ENCODE data around the gene EPN3. TPM values are rescaled to one million over a fixed set of nuclear protein-coding genes. Genes with fewer than 3 reads are reported as not detected.

Gene EPN3
- total and polyA plus RNA-seq, 2 donors (not counting 1 experiment from before 2014, with no cell fraction given): not detected

DNA sequence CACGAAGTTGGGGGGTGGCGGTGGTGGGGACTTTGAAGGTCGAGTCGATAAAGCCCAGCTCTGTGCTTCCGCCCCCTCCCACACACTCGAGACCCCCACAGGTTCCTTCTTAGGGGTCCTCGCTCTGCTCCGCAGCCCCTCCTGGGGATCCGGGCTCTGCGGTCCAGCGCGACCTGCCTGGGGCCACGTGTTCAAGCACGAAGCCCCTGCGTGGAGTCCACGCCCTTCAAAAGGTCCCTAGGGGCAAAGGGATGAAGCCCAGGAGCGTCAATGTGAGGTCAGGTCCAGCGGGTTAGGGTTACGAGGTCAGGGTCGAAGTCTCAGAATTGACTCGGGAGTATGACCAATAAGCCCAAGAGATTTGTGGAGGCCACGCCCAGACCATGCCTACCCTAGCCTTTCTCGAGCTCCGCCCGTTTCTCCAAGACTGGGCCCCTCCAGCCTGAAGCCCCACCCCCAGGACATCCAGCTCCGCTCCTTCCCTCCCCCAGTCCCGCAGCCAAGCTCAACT is 27.2 kb downstream of the EPN3 start:
- Mint-ChIP-seq H3K27me3 (peaks cover 24% of the 10 kb centered on the region), H3K4me3 (peak overlapping the region; percentile 87), H3K27ac (no peak overlapping the region), H3K9me3 (ENCODE audit: insufficient read depth) (no peaks in the 10 kb centered on the region), H3K4me1 (peaks cover 26% of the 10 kb centered on the region)
- Histone ChIP-seq H3K9me3 (ENCODE audit: control extremely low read depth in 1 of 3, control insufficient read depth in 2 of 3, insufficient read depth in 1 of 3, low read length in 2 of 3) (peaks cover 0 to 27% (median 0%) of the 10 kb centered on the region in 3 donors), H3K79me2 (ENCODE audit: control insufficient read depth, insufficient read depth, low read length) (no peaks in the 10 kb centered on the region), H3K4me2 (replicated peaks; ENCODE audit: low read depth, low read length, poor library complexity, severe bottlenecking) (peak overlapping the region; percentile 99), H3K36me3 (replicated peaks in 1 of 2; ENCODE audit: control extremely low read depth in 1 of 2, control insufficient read depth in 1 of 2, extremely low read depth in 1 of 2, insufficient read depth in 2 of 2, low read length in 1 of 2) (no peaks in the 10 kb centered on the region), H3K27ac (ENCODE audit: low read length in 2 of 2) (no peak overlapping the region), H4K20me1 (ENCODE audit: control insufficient read depth, insufficient read depth, low read length, poor library complexity, severe bottlenecking) (peaks cover 8% of the 10 kb centered on the region), H3K9ac (ENCODE audit: low read length) (peak overlapping the region; percentile 71), H2AFZ (ENCODE audit: insufficient read depth, low read depth, low read length, poor library complexity, severe bottlenecking) (peak overlapping the region; percentile 64), H3K27me3 (replicated peaks in 1 of 4; ENCODE audit: control extremely low read depth in 1 of 4, control insufficient read depth in 3 of 4, insufficient read depth in 4 of 4, low read length in 3 of 4) (peaks cover 0 to 82% (median 34%) of the 10 kb centered on the region in 4 experiments), H3K4me3 (ENCODE audit: control extremely low read depth in 1 of 5, extremely low read depth in 1 of 5, insufficient read depth in 1 of 5, low read depth in 2 of 5, low read length in 4 of 5) (peak overlapping the region in 4 of 5 experiments; percentile 43 to 70 (median 60)), H3K4me1 (ENCODE audit: control insufficient read depth in 2 of 2, insufficient read depth in 2 of 2, low read length in 2 of 2) (peaks cover 34 to 35% of the 10 kb centered on the region in 2 donors)
- intact Hi-C loops (cut with micrococcal nuclease): loop anchor here (1.0 to 5.0 kb wide), 4 partner anchors 12 to 307 kb away; partner anchors contain the start of genes ANKRD40, SPATA20 and TOB1
- TF ChIP-seq EZH2 (IDR thresholded peaks at IDR 0.05; ENCODE audit: borderline replicate concordance, insufficient read depth, low read depth, low read length, poor library complexity, severe bottlenecking) (no peak), CTCF (IDR thresholded peaks at IDR 0.05) (no peak)
- ChIA-PET POLR2A (no interaction called here), CTCF (interaction anchor here (1.0 kb wide), 1 partner anchor 18 kb away, joined by 3 read pairs; no protein-coding TSS in a partner anchor)
- ATAC-seq (ENCODE audit: low read depth): peak; percentile 26
- DNase-seq: peak; percentile 58
- WGBS (ENCODE audit: insufficient coverage): 7% methylated on average over 23 of the region's 27 CpGs

GRCh38 chr17:50560185-50560824 is 27.8 kb downstream of the EPN3 start, which contains the start of gene CACNA1G:
CACNA1G (plus strand) TSS chr17:50560715; CDS start chr17:50561460, 745 bp downstream.
- Histone ChIP-seq H3K4me2 (replicated peaks; ENCODE audit: low read depth, low read length, poor library complexity, severe bottlenecking) (peak within 1 kb of the TSS; percentile 99), H2AFZ (ENCODE audit: insufficient read depth, low read depth, low read length, poor library complexity, severe bottlenecking) (peak within 1 kb of the TSS; percentile 64), H3K9me3 (ENCODE audit: control extremely low read depth in 1 of 3, control insufficient read depth in 2 of 3, insufficient read depth in 1 of 3, low read length in 2 of 3) (peaks cover 0 to 27% (median 0%) of the 10 kb centered on the region in 3 donors), H3K27ac (ENCODE audit: low read length in 2 of 2) (no peak within 1 kb of the TSS), H3K4me3 (ENCODE audit: control extremely low read depth in 1 of 5, extremely low read depth in 1 of 5, insufficient read depth in 1 of 5, low read depth in 2 of 5, low read length in 4 of 5) (peak within 1 kb of the TSS in 4 of 5 experiments; percentile 43 to 70 (median 60)), H3K36me3 (replicated peaks in 1 of 2; ENCODE audit: control extremely low read depth in 1 of 2, control insufficient read depth in 1 of 2, extremely low read depth in 1 of 2, insufficient read depth in 2 of 2, low read length in 1 of 2) (no peaks in the 10 kb centered on the region), H3K9ac (ENCODE audit: low read length) (peak within 1 kb of the TSS; percentile 71), H3K27me3 (replicated peaks in 1 of 4; ENCODE audit: control extremely low read depth in 1 of 4, control insufficient read depth in 3 of 4, insufficient read depth in 4 of 4, low read length in 3 of 4) (peaks cover 0 to 85% (median 37%) of the 10 kb centered on the region in 4 experiments), H4K20me1 (ENCODE audit: control insufficient read depth, insufficient read depth, low read length, poor library complexity, severe bottlenecking) (peaks cover 8% of the 10 kb centered on the region), H3K79me2 (ENCODE audit: control insufficient read depth, insufficient read depth, low read length) (no peaks in the 10 kb centered on the region), H3K4me1 (ENCODE audit: control insufficient read depth in 2 of 2, insufficient read depth in 2 of 2, low read length in 2 of 2) (peaks cover 34 to 40% of the 10 kb centered on the region in 2 donors)
- TF ChIP-seq EZH2 (IDR thresholded peaks at IDR 0.05; ENCODE audit: borderline replicate concordance, insufficient read depth, low read depth, low read length, poor library complexity, severe bottlenecking) (no peak), CTCF (IDR thresholded peaks at IDR 0.05) (no peak)
- H3K27ac Mint-ChIP-seq: no peak within 1 kb of the TSS
- CTCF ChIA-PET: interaction anchor here (1.0 to 1.4 kb wide), 3 partner anchors 13 to 18 kb away, joined by 3 to 4 read pairs (median 4); partner anchors contain the start of gene SPATA20
- intact Hi-C loops (cut with micrococcal nuclease): loop anchor here (1.0 to 5.0 kb wide), 4 partner anchors 13 to 306 kb away; partner anchors contain the start of genes ANKRD40, SPATA20 and TOB1
- POLR2A ChIA-PET: no interaction called here
- ATAC-seq (ENCODE audit: low read depth) (peak; percentile 89), DNase-seq (peak; percentile 90)
- H3K4me3 Mint-ChIP-seq: peak within 1 kb of the TSS; percentile 87
- peaks cover 29% of the 10 kb centered on the region for H3K27me3 Mint-ChIP-seq
- WGBS (ENCODE audit: insufficient coverage): 2% methylated on average over 50 of the region's 56 CpGs
- H3K9me3 Mint-ChIP-seq (ENCODE audit: insufficient read depth): no peaks in the 10 kb centered on the region
- peaks cover 30% of the 10 kb centered on the region for H3K4me1 Mint-ChIP-seq

Data from B cell (primary cell).